ENCODE results near the gene FKBP8. TPM values are rescaled to one million over a fixed set of nuclear protein-coding genes. Genes with fewer than 3 reads are reported as not detected.

FKBP8 gene
- total and polyA plus RNA-seq, 12 donors, result 26.3 to 816 (median 265) TPM

DNA sequence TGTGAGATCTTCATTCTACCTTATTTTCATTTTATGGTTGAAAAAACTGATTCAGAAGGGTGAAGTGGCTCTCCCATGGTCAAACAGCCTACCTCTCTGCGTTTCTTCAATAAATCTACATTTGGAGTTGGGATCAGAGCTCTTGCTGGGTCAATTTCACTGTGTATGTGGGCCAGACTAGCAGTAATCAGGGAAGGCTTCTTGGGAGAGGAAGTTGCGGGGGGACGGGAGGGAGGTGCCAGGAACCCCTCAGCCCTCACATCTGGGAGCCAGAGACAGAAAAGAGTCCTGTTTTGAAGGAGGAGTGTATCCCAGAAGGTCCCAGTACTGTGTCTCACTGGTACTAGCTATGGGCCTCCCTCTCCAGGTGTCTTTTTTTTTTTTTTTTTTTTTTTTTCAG is 15.2 kb upstream of the FKBP8 start:
- Histone ChIP-seq H3K4me1 (replicated peaks in 1 of 2) (peaks cover 6 to 12% of the 10 kb centered on the region in 2 donors), H3K27me3 (no peaks in the 10 kb centered on the region), H3K9me3 (replicated peaks in 1 of 3) (no peaks in the 10 kb centered on the region), H3K27ac (peak overlapping the region; percentile 73 to 98 (median 89)), H3K4me3 (peak overlapping the region in 2 of 4 donors; percentile 58 to 87), H3K36me3 (replicated peaks in 1 of 2) (peaks cover 0 to 5% of the 10 kb centered on the region in 2 donors)
- no peak for DNase-seq
- intact Hi-C loops (cut with DNase I), result no loop called here
- no peak for TF ChIP-seq POLR2A (IDR thresholded peaks at IDR 0.05)
- TF ChIP-seq, protein P1, sequence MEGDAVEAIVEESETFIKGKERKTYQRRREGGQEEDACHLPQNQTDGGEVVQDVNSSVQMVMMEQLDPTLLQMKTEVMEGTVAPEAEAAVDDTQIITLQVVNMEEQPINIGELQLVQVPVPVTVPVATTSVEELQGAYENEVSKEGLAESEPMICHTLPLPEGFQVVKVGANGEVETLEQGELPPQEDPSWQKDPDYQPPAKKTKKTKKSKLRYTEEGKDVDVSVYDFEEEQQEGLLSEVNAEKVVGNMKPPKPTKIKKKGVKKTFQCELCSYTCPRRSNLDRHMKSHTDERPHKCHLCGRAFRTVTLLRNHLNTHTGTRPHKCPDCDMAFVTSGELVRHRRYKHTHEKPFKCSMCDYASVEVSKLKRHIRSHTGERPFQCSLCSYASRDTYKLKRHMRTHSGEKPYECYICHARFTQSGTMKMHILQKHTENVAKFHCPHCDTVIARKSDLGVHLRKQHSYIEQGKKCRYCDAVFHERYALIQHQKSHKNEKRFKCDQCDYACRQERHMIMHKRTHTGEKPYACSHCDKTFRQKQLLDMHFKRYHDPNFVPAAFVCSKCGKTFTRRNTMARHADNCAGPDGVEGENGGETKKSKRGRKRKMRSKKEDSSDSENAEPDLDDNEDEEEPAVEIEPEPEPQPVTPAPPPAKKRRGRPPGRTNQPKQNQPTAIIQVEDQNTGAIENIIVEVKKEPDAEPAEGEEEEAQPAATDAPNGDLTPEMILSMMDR (IDR thresholded peaks at IDR 0.05), result no peak
- 23 to 61% (median 39%) methylated on average over 3 of the region's 3 CpGs for WGBS, 4 donors

DNA sequence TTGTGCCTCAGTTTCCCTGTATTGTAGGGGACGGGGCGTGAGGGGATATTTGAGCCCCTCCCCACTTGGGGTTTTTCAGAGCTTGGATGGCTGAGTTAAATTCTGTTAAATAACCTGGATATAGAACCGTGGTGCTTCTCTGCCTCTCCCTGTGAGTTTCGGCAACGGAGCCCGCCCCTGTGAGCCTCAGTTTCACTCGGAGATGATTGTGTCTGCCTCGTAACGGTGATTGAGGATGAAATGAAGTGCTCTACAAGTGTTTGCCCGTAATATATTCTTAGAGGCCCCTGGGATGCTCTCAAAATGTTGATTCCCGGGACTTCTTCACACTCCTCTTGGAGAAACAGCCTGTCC is 14.8 kb upstream of the FKBP8 start:
- Histone ChIP-seq H3K27me3 (no peaks in the 10 kb centered on the region), H3K4me3 (peak overlapping the region; percentile 46 to 87 (median 66)), H3K9me3 (replicated peaks in 1 of 3) (no peaks in the 10 kb centered on the region), H3K36me3 (replicated peaks in 1 of 2) (peaks cover 0 to under 1% of the 10 kb centered on the region in 2 donors), H3K27ac (peak overlapping the region; percentile 73 to 98 (median 89)), H3K4me1 (replicated peaks in 1 of 2) (peaks cover 6 to 12% of the 10 kb centered on the region in 2 donors)
- TF ChIP-seq, protein P1 (IDR thresholded peaks at IDR 0.05), result no peak
- no peak for TF ChIP-seq POLR2A (IDR thresholded peaks at IDR 0.05)
- WGBS, 4 donors, result 0 to 7% (median 3%) methylated on average over 3 to 11 of the region's 11 CpGs
- intact Hi-C loops (cut with DNase I), result no loop called here
- DNase-seq, result peak in 1 of 7 donors; percentile 32

DNA sequence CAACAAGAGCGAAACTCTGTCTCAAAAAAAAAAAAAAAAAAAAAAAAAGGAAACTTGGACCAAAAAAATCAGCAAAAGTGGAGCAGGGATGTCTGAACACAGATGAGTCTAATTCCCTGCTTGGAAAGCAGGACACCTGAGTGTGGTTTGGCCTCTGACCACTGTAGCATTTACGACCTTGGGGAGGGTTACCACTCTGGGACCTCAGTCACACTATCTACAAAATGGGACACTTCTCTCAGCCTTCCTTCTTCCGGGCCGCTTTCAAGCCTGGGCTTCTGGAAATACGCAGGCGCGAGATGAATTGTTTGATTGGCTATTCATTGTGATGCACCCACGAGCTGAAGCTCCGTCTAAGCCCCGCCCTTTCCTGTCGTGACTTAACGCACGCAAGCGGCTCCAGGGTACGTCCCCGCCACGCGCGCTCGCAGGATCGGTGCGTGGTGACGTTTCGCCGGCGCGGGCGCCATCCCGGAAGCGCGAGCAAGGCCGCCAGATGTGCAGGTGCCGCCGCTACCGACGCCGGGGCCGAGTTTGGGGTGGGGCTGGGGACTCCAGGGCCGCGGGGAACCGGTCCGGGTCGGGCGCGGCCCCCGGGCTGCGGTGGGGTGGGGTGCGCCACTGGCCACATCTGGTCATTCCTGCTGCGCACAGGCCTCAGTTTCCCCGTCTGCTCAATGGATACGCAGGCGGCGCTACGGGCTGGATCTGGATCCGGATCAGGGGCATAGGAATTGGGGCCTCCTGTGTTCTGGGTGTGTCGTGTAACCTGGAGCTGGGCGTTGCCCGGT is 14.2 kb upstream of the FKBP8 start, which contains the start of gene KXD1:
Gene KXD1 (plus strand): TSS at position 460 of the 791 bp plus-strand sequence. CDS start 4,187 bp downstream, outside the sequence.
- intact Hi-C loops (cut with DNase I), result no loop called here
- H3K27ac ChIP-seq, result peak within 1 kb of the TSS; percentile 73 to 98 (median 89)
- WGBS, 4 donors, result 1 to 6% (median 2%) methylated on average over 4 to 58 of the region's 58 CpGs
- no peaks in the 10 kb centered on the region for H3K36me3 ChIP-seq (replicated peaks in 1 of 2)
- H3K9me3 ChIP-seq (replicated peaks in 1 of 3), result no peaks in the 10 kb centered on the region
- no peaks in the 10 kb centered on the region for H3K27me3 ChIP-seq
- peak; percentile 97 to 100 (median 98) for DNase-seq
- H3K4me3 ChIP-seq, result peak within 1 kb of the TSS; percentile 46 to 87 (median 66)
- H3K4me1 ChIP-seq (replicated peaks in 1 of 2), result peaks cover 6 to 12% of the 10 kb centered on the region in 2 donors
- TF ChIP-seq, protein P1 (IDR thresholded peaks at IDR 0.05), result no peak
- peak; percentile 76 to 77 for TF ChIP-seq POLR2A (IDR thresholded peaks at IDR 0.05)

DNA sequence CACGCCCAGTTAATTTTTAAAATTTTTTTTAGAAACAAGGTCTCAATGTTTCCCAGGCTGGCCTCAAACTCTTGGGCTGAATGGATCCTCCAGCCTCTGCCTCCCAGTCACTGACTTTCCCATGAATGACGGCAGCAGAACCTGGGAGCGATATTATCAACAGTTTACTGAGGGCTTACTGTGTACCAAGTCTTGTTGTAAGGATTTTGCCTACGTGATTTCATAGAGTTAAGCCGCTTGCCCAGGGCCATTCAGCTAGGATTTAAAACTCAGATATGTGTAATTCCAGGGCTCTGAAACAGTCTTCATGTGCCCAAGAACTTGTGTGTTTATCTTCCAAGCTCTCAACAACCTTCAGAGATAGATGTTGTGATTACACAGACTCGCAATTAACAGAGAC is 8.3 kb upstream of the FKBP8 start:
- Histone ChIP-seq H3K4me1 (replicated peaks in 1 of 2) (no peaks in the 10 kb centered on the region), H3K9me3 (replicated peaks in 1 of 3) (no peaks in the 10 kb centered on the region), H3K4me3 (no peak overlapping the region), H3K27me3 (no peaks in the 10 kb centered on the region), H3K36me3 (replicated peaks in 1 of 2) (no peaks in the 10 kb centered on the region), H3K27ac (no peak overlapping the region)
- intact Hi-C loops (cut with DNase I), result no loop called here
- no peak for DNase-seq
- TF ChIP-seq, protein P1 (IDR thresholded peaks at IDR 0.05), result no peak
- TF ChIP-seq POLR2A (IDR thresholded peaks at IDR 0.05), result no peak
- WGBS, 4 donors, result 52 to 68% (median 64%) methylated on average over 6 of the region's 6 CpGs

All from adrenal gland (tissue), 12 donors.